ENCODE data around the gene MOB2. TPM values are rescaled to one million over a fixed set of nuclear protein-coding genes. Genes with fewer than 3 reads are reported as not detected.

Gene MOB2
- total and polyA plus RNA-seq, 8 donors: 13.7 to 30.4 (median 18.2) TPM

DNA sequence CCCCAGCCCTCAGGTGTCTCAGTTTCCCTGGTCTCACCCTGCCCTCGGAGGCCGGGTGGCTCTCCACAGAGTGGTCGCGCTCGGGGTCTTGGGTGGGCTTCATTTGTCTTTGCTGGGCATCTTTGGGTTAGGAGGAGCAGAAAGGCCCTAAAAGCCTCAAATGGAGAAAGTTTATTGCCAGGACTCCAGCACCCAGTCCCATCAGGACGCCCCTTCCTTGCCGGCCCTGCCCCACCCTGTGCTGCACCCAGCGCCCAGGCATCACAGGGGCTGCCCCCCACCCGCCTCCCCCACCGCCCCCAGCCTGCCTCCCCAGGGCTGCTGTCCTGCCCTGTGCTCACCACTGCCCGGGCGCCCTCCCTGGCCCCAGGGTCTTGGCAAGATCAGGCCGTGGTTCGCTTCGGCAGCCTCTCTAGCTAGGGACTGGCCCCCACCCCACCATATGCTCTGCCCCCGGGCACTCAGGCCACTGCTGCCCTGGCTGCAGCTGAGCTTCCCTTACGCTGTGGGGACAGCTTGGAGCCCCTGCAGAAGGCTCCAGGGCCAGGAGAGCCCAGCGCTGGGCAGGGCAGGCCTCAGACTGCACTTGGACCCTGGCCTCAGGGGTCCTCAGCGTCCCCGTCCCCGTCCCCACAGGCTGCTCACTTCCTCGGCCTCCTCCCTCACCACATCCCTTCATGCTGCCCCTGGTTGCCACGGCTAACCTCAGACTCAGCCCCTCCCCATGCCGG is 31.4 kb downstream of the MOB2 start:
- Histone ChIP-seq H3K36me3 (peaks cover 0 to 22% (median 0%) of the 10 kb centered on the region in 3 donors), H3K27me3 (no peaks in the 10 kb centered on the region), H3K4me3 (no peak overlapping the region), H3K4me1 (no peaks in the 10 kb centered on the region), H3K9me3 (no peaks in the 10 kb centered on the region), H3K27ac (no peak overlapping the region)
- intact Hi-C loops (cut with DNase I): no loop called here
- no peak for ATAC-seq
- FAIRE-seq: no peak
- TF ChIP-seq, protein P1, sequence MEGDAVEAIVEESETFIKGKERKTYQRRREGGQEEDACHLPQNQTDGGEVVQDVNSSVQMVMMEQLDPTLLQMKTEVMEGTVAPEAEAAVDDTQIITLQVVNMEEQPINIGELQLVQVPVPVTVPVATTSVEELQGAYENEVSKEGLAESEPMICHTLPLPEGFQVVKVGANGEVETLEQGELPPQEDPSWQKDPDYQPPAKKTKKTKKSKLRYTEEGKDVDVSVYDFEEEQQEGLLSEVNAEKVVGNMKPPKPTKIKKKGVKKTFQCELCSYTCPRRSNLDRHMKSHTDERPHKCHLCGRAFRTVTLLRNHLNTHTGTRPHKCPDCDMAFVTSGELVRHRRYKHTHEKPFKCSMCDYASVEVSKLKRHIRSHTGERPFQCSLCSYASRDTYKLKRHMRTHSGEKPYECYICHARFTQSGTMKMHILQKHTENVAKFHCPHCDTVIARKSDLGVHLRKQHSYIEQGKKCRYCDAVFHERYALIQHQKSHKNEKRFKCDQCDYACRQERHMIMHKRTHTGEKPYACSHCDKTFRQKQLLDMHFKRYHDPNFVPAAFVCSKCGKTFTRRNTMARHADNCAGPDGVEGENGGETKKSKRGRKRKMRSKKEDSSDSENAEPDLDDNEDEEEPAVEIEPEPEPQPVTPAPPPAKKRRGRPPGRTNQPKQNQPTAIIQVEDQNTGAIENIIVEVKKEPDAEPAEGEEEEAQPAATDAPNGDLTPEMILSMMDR (IDR thresholded peaks at IDR 0.05): no peak
- peak in 1 of 6 donors; percentile 73 for DNase-seq
- 86 to 94% methylated on average over 22 to 24 of the region's 24 CpGs for WGBS, 2 donors

DNA sequence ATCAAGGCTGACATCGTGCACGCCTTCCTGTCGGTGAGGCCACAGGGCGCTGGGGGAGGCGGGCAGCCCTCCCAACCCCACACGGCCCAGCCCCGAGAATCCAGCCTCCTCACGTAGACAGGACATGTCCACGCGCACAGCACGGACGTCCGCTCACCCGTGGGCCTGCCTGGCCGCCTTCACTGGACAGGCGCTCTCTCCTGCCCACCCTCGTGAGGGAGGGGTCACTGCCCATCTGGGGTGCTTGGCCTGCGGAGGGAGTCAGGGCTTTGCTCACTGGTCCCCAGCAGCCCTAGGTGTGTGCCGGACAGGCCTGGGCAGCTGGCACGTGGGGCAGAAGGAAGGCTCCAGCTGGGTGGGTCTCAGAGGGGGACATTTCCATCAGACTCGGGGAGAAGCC is 32.0 kb downstream of the MOB2 start:
- DNase-seq (peak in 1 of 6 donors; percentile 75), FAIRE-seq (no peak), ATAC-seq (no peak)
- peaks cover 0 to 22% (median 0%) of the 10 kb centered on the region in 3 donors for H3K36me3 ChIP-seq
- TF ChIP-seq, protein P1 (IDR thresholded peaks at IDR 0.05): no peak
- H3K4me1 ChIP-seq: no peaks in the 10 kb centered on the region
- no peaks in the 10 kb centered on the region for H3K9me3 ChIP-seq
- H3K27ac ChIP-seq: no peak overlapping the region
- H3K27me3 ChIP-seq: no peaks in the 10 kb centered on the region
- 74 to 81% methylated on average over 21 of the region's 21 CpGs for WGBS, 2 donors
- intact Hi-C loops (cut with DNase I): loop anchor here in 1 of 3 donors (5.0 kb wide), 1 partner anchor 52 kb away; no protein-coding TSS in a partner anchor
- H3K4me3 ChIP-seq: no peak overlapping the region

DNA sequence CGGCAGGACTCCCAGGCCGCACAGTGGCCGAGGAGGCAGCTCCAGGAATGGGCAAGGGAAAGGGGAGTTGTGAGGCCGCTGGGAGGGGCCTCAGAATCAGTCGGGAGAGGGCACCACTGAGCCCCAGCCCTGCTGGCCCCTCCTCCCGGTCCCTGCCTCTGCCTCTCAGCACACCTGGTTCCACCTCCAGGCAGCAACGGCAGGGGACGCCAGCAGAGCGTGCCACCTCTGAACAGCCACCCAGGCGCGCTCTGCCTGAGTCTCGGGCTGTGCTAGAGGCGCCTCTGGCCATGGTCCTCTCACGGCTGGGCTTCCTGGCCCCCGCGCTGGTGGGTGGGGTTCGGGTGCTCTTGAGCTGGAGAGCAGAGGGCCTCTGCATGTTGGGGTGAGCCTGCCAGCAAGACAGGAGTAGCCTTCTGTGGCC is 33.0 kb downstream of the MOB2 start:
- TF ChIP-seq, protein P1 (IDR thresholded peaks at IDR 0.05): peak in 1 of 4 donors; percentile 12
- no peaks in the 10 kb centered on the region for H3K9me3 ChIP-seq
- FAIRE-seq: no peak
- no peak overlapping the region for H3K4me3 ChIP-seq
- intact Hi-C loops (cut with DNase I): loop anchor here in 1 of 3 donors (5.0 kb wide), 1 partner anchor 51 kb away; no protein-coding TSS in a partner anchor
- H3K36me3 ChIP-seq: peaks cover 0 to 22% (median 0%) of the 10 kb centered on the region in 3 donors
- H3K27me3 ChIP-seq: no peaks in the 10 kb centered on the region
- H3K4me1 ChIP-seq: no peaks in the 10 kb centered on the region
- DNase-seq: peak in 4 of 6 donors; percentile 56 to 78 (median 65)
- ATAC-seq: peak in 3 of 4 donors; percentile 18 to 57 (median 55)
- 58 to 59% methylated on average over 14 to 17 of the region's 17 CpGs for WGBS, 2 donors
- H3K27ac ChIP-seq: no peak overlapping the region

DNA sequence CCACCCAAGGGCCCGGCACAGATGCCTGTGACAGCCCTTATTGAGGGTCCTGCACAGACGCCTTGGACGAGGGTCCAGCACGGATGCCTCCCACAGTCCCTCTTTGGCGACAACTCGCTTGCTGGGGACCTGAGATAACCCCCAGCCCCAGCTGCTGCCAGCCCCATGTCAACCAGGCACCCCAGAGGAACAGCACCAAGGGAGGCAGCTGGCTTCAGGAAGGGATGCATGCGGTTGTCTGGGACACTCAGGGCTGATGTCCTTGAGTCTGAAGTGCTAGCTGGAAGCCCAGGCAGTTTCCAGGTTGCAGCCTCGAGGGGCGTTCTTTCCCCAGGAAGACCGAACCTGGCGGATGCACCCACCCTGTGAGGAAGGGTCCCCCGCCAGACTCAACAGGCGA is 33.8 kb downstream of the MOB2 start:
- DNase-seq (no peak), FAIRE-seq (no peak), ATAC-seq (no peak)
- peaks cover 0 to 30% (median 0%) of the 10 kb centered on the region in 3 donors for H3K36me3 ChIP-seq
- H3K27me3 ChIP-seq: no peaks in the 10 kb centered on the region
- H3K4me1 ChIP-seq: no peaks in the 10 kb centered on the region
- intact Hi-C loops (cut with DNase I): loop anchor here in 1 of 3 donors (5.0 kb wide), 1 partner anchor 50 kb away; no protein-coding TSS in a partner anchor
- TF ChIP-seq, protein P1 (IDR thresholded peaks at IDR 0.05): no peak
- H3K9me3 ChIP-seq: no peaks in the 10 kb centered on the region
- H3K27ac ChIP-seq: no peak overlapping the region
- H3K4me3 ChIP-seq: no peak overlapping the region
- 59 to 70% methylated on average over 13 of the region's 13 CpGs for WGBS, 2 donors

All from pancreas (tissue), 10 donors.